Keratinocyte (primary cell): ENCODE results near the gene PRKAG1. TPM values are rescaled to one million over a fixed set of nuclear protein-coding genes. Genes with fewer than 3 reads are reported as not detected.

Source experiments
- DNase-seq: peaks from one replicate; pipeline ENCODE4 v3.0.0-alpha.2; 2011; ENCODE audit warnings: low read depth, missing footprints, low spot score
- FAIRE-seq: peaks from 2 replicates; lab custom pipeline; 2011; peaks lifted over from hg19 to GRCh38; lab: Jason Lieb, UNC
- H2AFZ ChIP-seq: 2 replicates; pipeline ENCODE4 v1.6.0; 2012; ENCODE audit warnings: low read length, control low read depth, inconsistent platforms; ENCODE audit not compliant: control insufficient read depth
- H3K27ac ChIP-seq: 2 replicates; pipeline ENCODE4 v1.5.1; 2011; ENCODE audit warnings: low read length; ENCODE audit not compliant: control insufficient read depth, insufficient read depth
- H3K27me3 ChIP-seq: 3 replicates; pipeline ENCODE4 v1.6.0; 2011; ENCODE audit warnings: low read length; ENCODE audit not compliant: control insufficient read depth, insufficient read depth; ENCODE audit errors: extremely low read depth
- H3K36me3 ChIP-seq, 2 experiments: 2 replicates in 1 of 2; 3 replicates in 1 of 2; pipeline ENCODE4 v1.5.1; 2011; ENCODE audit warnings: low read length in 2 of 2, mild to moderate bottlenecking in 1 of 2; ENCODE audit not compliant: control insufficient read depth in 2 of 2, insufficient read depth in 2 of 2; ENCODE audit errors: extremely low read depth in 1 of 2
- H3K4me1 ChIP-seq: 3 replicates; pipeline ENCODE4 v1.5.1; 2011; ENCODE audit warnings: low read length; ENCODE audit not compliant: control insufficient read depth, insufficient read depth; ENCODE audit errors: extremely low read depth
- H3K4me2 ChIP-seq: 3 replicates; pipeline ENCODE4 v1.6.0; 2011; ENCODE audit warnings: low read depth, low read length; ENCODE audit not compliant: control insufficient read depth, insufficient read depth; ENCODE audit errors: extremely low read depth
- H3K4me3 ChIP-seq, 3 experiments: fragments of 200-600 bp in 1 of 3; sonication (generic) in 1 of 3; 2 replicates in 2 of 3; 3 replicates in 1 of 3; pipeline ENCODE4 v1.5.1; 2011 to 2016; ENCODE audit warnings: low read length in 3 of 3, mild to moderate bottlenecking in 3 of 3, control low read depth in 2 of 3, inconsistent platforms in 1 of 3, low read depth in 1 of 3, mixed read lengths in 1 of 3, mixed run types in 1 of 3, moderate library complexity in 1 of 3; ENCODE audit not compliant: control insufficient read depth in 2 of 3, insufficient read depth in 2 of 3; ENCODE audit errors: extremely low read depth in 1 of 3
- H3K79me2 ChIP-seq: 2 replicates; pipeline ENCODE4 v1.6.0; 2012; ENCODE audit warnings: low read length; ENCODE audit not compliant: control insufficient read depth, insufficient read depth
- H3K9ac ChIP-seq: 3 replicates; pipeline ENCODE4 v1.6.0; 2011; ENCODE audit warnings: low read length; ENCODE audit not compliant: control insufficient read depth, insufficient read depth; ENCODE audit errors: extremely low read depth
- H3K9me1 ChIP-seq: 3 replicates; pipeline ENCODE4 v1.6.0; 2011; ENCODE audit warnings: low read length; ENCODE audit not compliant: control insufficient read depth, insufficient read depth; ENCODE audit errors: extremely low read depth
- H3K9me3 ChIP-seq: 2 replicates; pipeline ENCODE4 v1.5.1; 2012; ENCODE audit warnings: low read depth, low read length; ENCODE audit not compliant: control insufficient read depth
- H4K20me1 ChIP-seq: 3 replicates; pipeline ENCODE4 v1.6.0; 2011; ENCODE audit warnings: low read length; ENCODE audit not compliant: control insufficient read depth, insufficient read depth; ENCODE audit errors: extremely low read depth
- CTCF ChIP-seq, 3 experiments: IDR thresholded peaks in 1 of 3; conservative IDR thresholded peaks in 1 of 3; optimal IDR thresholded peaks in 1 of 3; 2 replicates in 2 of 3; 3 replicates in 1 of 3; pipeline versions ENCODE3 to v1.5.1; 2011; ENCODE audit warnings: low read length in 3 of 3, mild to moderate bottlenecking in 3 of 3, moderate library complexity in 2 of 3, control low read depth in 1 of 3, inconsistent platforms in 1 of 3; ENCODE audit not compliant: insufficient read depth in 2 of 3; ENCODE audit errors: extremely low read depth in 1 of 3
- EZH2 ChIP-seq: IDR thresholded peaks from one replicate; pipeline ENCODE4 v1.6.1; 2012; ENCODE audit warnings: inconsistent platforms, mild to moderate bottlenecking, low read length, moderate library complexity
- dilution Hi-C: fragments of 300-500 bp; cut with MboI; formaldehyde crosslinking; loops from one replicate; pipeline ENCODE4 v1.7.0; 2020; ENCODE audit warnings: low sequenced_read_pairs; ENCODE audit not compliant: extremely low pct_ligation_motif_present
- polyA plus RNA-seq, 5 experiments: library from polyadenylated mRNA; depleted of rRNA in 3 of 5; stranded (reverse) in 3 of 5; stranded (forward) in 1 of 5; unstranded in 1 of 5; fragments of >200 nt; gene quantifications; 1 replicate in 1 of 5; 2 replicates in 3 of 5; 3 replicates in 1 of 5; pipeline versions ENCODE4 v1.2.1 to v1.2.3, GENCODE V29; 2011 to 2012; ENCODE audit warnings: missing spikeins in 2 of 5, low read depth in 1 of 5, low replicate concordance in 1 of 5

The PRKAG1 gene
- polyA plus RNA-seq, 1 donor (not counting 4 experiments of a cell fraction or from before 2014, with no cell fraction given), result 125 TPM

- Histone ChIP-seq H3K9me3 (no peaks in the 10 kb centered on the region), H3K27ac (no peak overlapping the region), H3K9me1 (no peaks in the 10 kb centered on the region), H3K4me2 (no peak overlapping the region), H3K9ac (no peak overlapping the region), H3K4me1 (peaks cover 3% of the 10 kb centered on the region), H2AFZ (no peak overlapping the region), H3K36me3 (peaks cover 14 to 30% of the 10 kb centered on the region in 2 experiments), H3K79me2 (peaks cover 18% of the 10 kb centered on the region), H3K4me3 (no peak overlapping the region), H4K20me1 (no peaks in the 10 kb centered on the region), H3K27me3 (no peaks in the 10 kb centered on the region)
- DNase-seq, result no peak
- dilution Hi-C loops, result no loop called here
- TF ChIP-seq EZH2, result no peak
- no peak for TF ChIP-seq CTCF (optimal IDR thresholded peaks at IDR 0.05 in 1 of 3, IDR thresholded peaks at IDR 0.05 in 1 of 3, conservative IDR thresholded peaks at IDR 0.05 in 1 of 3; ENCODE audit: extremely low read depth in 1 of 3, insufficient read depth in 2 of 3, low read length in 3 of 3)
- FAIRE-seq, result no peak
Observed at GRCh38 chr12:49021292-49021915, 2.8 kb upstream of the PRKAG1 start.

GRCh38 chr12:49020441-49020840, 1.9 kb upstream of the PRKAG1 start:
- no peak for DNase-seq
- H3K4me3 ChIP-seq, result no peak overlapping the region
- no peak overlapping the region for H3K4me2 ChIP-seq
- H2AFZ ChIP-seq, result no peak overlapping the region
- dilution Hi-C loops, result no loop called here
- H3K27me3 ChIP-seq, result no peaks in the 10 kb centered on the region
- H3K4me1 ChIP-seq, result peaks cover 3% of the 10 kb centered on the region
- H3K79me2 ChIP-seq, result peaks cover 26% of the 10 kb centered on the region
- H3K9me1 ChIP-seq, result no peaks in the 10 kb centered on the region
- H4K20me1 ChIP-seq, result no peaks in the 10 kb centered on the region
- H3K9me3 ChIP-seq, result no peaks in the 10 kb centered on the region
- TF ChIP-seq EZH2 (no peak), CTCF (optimal IDR thresholded peaks at IDR 0.05 in 1 of 3, IDR thresholded peaks at IDR 0.05 in 1 of 3, conservative IDR thresholded peaks at IDR 0.05 in 1 of 3; ENCODE audit: extremely low read depth in 1 of 3, insufficient read depth in 2 of 3, low read length in 3 of 3) (no peak)
- no peak overlapping the region for H3K27ac ChIP-seq
- H3K9ac ChIP-seq, result no peak overlapping the region
- peaks cover 15 to 25% of the 10 kb centered on the region in 2 experiments for H3K36me3 ChIP-seq
- FAIRE-seq, result no peak
